ENCODE data around the gene VWA7.

VWA7 gene

DNA sequence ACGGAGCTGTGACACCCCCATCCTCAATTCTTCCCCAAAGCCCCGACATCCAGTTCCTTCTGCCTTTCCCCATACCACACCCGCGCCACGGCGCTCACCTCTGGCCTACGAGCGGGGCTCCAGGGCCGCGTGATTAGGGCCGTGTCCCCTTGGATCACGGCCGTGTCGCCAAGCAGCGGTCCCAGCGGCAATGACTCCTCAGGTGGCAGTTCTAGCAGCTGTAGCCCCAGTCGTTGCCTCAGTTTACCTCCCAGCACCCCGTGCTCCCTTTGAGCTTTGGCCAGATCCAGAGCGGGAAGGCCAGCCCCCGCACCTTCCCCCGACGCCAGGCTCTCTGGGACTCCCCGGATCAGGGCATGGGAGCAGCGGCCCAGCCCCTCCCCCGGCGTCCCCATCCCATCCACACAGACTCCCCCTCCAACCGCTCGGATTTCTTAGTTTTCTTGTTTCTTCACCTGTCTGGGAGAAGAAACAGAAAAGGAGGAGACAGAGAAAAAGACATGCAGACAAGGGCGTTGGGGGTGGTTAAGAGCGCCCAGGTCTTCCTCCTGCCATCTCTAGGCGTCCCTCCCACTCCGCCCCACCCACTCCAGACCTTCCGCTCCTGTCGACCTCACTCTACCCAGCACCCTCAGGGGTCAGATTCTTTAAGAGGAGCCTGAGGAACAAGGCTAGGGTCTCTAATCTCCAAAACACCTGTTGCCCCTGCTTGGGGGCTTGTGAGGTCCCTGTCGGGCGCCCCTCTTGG, 48.2 kb downstream of the VWA7 start, which contains the start of gene DDAH2:
TSS of gene DDAH2 (minus strand) at position 533 of the 748 bp plus-strand sequence. CDS start at position 395, 138 bp downstream.
- no peak for DNase-seq

DNA sequence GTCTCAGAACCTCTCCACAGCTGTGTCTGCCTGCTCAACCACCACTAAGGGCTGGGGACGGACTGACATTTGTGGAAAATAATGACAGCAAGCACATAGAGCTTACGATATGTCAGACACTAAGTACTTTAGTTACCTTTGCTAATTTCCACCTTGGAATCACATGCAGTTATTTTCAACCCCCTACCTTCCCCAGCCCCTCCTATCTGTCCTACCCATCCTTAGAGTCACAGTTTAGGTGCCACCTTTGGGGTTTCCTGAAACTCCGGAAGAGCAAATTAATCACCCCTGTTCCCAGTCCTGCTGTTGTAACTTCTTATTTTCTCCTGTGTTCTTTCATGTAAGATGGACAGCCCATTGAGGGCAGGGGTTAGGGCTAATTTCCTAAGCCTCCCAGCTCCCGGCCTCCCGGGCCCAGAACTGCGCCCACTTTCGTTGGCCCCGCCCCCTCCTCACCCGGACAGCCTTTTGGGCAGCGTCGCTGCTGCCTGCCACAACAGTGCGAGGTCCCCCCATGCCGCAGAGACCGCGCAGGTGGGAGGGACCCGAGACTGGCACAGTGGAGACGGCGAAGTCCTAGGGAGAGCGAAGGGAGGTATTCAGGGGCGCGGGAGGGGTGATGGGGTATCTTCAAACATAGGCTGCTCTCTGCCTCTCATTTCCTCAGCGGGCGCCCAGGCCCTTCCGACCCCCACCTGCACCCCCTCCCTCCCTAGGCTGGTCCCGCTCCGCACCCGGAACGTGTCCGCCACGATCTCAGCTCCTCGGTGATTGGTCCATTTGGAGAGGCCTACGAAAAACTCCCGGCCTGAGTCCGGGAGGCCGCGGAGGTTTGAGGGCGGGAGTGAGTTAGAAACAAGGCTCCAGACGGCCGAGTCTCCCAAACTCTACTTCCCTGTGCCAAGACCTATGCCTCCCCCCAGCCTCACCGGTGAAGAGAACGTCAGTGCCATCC, 49.1 kb downstream of the VWA7 start:
- no peak for DNase-seq

DNA sequence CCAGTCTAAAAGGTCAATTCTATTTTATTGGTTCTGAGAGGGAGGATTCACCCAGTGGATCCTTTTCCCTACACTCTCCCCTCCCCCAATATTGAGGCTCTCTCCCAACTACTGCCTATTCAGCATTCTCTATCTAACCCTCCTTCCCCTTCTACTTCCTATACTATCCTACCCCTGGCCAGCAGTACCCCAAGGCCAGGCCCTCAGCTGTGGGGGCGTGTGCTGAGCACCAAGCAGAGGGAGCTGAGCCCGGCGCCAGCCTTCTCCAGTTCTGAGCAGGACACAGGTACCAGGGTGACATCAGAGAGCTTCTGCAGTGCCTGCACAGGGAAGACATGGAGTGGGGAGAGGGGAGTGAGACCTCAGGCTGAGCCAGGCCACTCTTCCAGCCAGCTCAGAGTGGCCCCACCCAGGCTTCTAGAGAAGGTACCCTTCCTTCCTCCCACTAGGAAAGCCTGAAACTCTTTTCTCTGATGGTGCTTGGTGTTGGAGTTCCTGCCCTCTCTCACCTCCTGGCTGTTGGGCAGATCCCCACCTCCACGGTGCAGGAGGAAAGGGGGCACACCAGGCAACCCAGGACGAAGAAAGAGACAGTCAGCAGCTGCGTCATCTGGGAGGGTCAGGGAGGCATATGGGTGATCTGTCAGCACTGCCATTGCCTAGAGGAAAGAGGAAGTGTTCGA, 50.0 kb downstream of the VWA7 start:
- DNase-seq = no peak

DNA sequence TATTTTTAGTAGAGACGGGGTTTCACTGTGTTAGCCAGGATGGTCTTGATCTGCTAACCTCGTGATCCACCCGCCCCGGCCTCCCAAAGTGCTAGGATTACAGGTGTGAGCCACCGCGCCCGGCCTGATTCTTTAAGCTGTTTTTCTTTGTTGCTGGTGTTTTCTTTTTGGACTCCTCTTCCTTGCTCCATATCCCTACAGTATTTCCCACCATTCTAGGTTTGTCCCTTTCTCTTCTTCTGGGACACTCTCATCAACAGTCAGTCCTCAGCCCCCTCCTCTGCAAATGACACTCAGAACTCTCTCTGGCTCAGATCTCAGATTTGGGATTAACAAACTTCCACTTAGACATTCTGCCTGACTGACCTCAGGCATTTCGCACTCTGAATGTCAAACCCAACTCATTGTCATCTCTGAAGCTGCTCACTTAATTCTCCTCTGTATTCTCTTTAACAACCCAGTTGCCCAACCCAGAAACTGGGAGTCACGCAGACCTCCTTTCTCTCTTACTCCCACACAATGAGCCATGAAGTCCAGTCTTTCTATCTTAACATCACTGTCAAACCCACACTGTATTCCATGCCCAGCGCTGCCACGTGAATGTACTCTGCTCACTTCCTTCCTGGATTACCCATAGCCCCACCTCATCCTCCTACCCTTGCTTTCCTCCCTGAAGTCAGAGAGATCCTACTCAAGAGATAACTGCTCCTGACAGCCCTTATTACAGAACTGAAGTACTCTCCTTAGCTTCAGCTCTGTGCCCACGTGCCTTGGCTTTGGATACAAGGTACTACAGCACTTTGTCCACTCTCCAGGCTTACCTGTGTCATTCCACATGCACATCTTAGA, 51.4 kb downstream of the VWA7 start:
- DNase-seq = no peak

DNA sequence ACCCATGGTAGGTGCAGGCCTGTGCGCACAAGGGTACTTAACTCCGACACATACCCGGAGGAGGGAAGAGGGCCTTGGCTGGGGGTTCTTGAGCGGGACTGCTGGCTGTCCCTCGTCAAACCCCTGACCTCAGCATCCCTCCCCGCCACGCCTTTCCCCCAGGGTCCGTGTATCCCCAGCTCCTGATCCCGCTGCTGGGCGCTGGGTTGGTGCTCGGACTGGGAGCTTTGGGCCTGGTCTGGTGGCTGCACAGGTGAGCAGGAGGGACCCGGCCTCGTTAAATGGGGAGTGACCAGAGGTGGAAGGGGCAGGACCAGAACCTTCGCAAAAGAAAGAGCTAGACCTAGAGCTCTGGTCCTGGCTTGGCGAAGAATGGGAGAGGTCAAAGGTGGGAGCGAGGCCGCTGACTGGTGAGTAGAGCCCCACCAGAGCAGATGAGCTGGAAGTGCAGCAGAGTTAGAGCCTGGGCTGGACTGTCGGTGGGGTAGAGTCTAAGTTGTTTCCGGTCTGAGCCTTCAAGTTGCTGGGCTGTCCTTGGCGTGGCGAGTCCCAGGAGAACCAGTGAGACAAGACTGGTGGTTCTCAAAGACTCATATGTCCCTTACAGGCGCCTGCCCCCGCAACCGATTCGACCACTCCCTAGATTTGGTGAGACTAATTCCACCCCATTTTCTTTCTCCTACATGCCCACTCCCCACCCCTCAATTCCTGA, 53.0 kb downstream of the VWA7 start:
- DNase-seq = no peak

DNA sequence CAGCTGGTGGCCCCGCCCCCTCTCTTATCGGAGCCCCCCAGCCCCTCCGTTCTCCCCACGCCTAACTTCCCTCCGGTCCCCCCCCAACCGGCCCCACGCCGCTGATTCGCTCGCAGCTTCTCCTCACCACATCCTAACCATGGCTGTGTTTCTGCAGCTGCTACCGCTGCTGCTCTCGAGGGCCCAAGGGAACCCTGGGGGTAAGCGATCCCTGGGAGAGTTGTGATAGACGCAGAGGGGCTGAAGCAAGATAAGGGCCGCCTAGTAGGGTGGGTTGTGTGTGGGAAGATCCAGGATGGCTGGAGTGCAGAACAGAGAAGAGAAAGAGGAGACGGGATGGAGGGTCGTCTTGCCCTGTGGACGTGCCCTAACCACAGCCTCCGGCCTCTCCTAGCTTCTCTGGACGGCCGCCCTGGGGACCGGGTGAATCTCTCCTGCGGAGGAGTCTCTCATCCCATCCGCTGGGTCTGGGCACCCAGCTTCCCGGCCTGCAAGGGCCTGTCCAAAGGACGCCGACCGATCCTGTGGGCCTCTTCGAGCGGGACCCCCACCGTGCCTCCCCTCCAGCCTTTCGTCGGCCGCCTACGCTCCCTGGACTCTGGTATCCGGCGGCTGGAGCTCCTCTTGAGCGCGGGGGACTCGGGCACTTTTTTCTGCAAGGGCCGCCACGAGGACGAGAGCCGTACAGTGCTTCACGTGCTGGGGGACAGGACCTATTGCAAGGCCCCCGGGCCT, 53.7 kb downstream of the VWA7 start, which contains the start of gene MPIG6B:
TSS of gene MPIG6B (plus strand) at position 129 of the 735 bp plus-strand sequence. CDS start at position 140, 11 bp downstream.
- DNase-seq = no peak

DNA sequence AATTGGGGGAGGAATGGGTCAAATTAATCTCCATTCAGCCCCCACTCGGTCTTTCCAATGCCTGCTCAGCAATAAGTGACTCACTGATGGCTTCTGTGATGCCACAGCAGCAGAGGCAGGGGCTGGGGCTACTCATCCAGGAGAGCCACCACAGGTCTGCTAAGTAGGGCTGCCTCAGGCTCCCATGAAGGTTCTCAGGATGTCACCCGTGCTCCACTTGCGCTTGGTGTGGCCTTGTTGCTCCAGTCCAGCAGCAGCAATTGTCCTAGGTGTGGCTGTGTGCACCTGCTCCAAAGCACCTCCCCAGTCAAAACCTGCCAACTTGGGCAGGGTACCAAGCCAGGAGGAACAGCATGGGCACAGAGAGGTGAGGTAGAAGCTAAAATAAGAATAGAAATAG, 55.0 kb downstream of the VWA7 start:
- DNase-seq = no peak

DNA sequence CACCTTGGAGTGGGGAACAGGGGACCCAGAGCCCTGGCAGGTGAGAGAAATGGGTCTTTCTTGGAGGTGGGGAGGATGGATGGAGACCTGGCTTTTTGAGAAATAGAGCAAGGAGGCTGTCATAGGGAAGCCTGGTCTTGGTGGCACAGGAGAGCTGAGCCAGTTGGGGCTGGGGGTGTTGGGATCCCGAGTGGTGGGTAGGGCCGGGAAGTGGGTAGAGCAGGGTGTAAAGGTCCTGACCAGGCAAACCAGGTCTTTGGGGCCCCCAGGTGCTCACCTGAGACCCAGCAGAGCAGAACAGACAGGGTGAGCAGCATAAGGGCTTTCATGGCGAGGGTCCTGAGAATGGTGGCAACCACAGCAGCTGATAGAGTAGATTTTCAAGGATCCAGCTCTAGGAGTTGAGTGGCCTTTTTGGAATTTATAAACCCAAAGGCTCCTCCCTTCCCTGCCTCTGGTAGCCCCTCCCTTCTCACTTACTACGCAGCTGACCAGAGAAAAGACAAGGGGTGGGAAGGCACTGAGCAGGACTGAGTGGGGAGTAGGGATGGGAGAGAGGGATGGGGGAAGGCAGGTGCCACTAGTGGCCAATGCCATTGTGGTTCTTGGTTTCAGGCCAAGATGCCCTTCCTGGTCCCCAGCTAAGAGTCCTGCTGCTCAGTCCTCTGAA, 55.6 kb downstream of the VWA7 start, which contains the start of gene LY6G6C:
TSS of gene LY6G6C (minus strand) at position 396 of the 670 bp plus-strand sequence. CDS start at position 329, 67 bp downstream.
- no peak for DNase-seq

DNA sequence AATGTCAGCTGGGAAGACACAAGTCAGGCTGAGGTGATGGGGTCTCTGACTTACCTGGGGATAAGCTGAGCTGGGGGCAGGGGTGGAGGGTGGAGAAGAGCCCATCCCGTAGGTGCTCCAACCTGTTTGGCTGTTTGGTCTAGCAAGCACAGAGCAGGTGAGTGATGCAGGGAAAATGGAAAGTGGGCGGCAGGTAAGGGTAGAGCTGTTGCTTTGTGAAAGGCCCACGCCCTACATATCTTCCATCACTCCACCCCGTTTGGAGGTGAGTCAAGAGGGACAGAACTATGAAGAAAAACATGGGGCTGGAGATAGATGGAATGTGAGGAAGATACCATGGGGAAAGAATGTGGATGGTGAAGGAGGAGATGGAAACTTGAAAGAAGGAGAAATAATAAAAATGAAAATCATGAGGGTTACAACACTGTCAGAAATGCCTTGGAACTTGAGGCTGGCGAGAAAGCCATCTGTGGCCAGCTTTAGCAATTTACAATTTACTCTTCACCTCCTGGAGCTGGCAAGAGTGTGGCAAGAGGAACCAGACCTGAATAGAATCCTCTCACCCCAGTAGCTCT, 56.8 kb downstream of the VWA7 start:
- DNase-seq = no peak

DNA sequence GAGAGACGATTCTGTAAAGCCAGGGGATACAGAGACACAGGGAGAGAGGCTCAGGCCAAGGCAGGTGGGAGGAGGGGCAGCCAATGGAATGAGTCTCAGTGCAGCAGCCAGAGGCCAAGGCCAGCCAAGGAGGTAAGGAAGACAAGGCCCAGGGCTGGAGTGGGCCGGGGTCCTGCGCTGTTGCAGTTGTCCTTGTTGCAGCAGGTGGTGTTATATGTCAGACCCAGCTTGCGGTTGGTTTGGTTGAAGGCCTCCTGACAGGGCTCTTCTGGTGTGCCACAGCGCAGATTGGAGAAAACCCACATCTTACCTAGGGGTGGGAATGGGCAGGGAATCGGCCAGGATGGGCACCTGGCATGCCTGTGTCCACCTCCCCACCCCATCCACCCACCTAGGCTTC, 58.1 kb downstream of the VWA7 start:
- no peak for DNase-seq

DNA sequence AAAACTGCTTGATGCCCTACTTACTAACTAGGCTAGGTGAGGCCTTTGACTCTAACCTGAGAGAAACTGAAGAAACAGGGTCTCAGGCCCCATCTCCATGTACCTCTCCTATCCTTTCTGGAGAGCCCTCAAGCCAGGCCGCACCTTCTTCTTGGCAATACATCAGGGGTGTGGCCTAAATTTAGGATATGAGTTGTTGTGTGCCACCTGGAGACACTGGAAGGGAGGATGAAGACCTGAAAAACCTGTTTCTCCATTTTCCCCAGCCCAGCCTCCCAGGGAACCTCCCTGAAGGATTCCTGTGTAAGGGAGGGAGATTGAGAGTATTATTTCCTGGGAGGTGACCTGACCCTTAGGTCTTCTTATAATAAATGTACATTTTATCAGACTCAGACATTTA, 58.9 kb downstream of the VWA7 start:
- DNase-seq = no peak

DNA sequence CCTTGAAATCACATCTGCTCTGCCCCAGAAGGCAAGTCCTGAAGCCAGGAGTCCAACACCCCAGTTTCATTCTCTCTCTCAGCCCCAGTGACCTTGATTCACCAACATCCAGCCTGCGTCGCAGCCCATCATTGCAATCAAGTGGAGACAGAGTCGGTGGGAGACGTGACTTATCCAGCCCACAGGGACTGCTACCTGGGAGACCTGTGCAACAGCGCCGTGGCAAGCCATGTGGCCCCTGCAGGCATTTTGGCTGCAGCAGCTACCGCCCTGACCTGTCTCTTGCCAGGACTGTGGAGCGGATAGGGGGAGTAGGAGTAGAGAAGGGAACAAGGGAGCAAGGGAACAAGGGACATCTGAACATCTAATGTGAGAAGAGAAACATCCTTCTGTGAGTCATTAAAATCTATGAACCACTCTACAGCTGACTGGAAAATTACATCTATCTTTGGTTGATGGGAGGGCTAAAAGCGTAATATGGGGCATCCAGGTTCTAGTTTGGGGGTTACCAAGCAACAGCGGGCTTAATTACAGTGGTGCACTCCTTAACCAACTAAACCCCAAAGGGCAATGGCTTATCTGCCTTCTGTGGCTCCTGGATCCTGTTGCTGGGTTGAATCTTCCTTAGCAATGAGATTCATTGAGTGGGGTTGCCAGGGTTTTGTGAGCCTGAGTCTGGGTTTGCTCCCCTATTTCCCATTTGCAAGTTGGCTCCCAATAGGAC, 59.5 kb downstream of the VWA7 start:
- DNase-seq = no peak
